Glutamatergic neuron (in vitro differentiated cells): ENCODE measurements around the gene ARV1. TPM values are rescaled to one million over a fixed set of nuclear protein-coding genes. Genes with fewer than 3 reads are reported as not detected.

Source experiments
- DNase-seq: peaks from one replicate; pipeline ENCODE4 v3.0.0; 2022
- H3K27ac Mint-ChIP-seq: one replicate; pipeline ENCODE4 v1.8.0; 2020; ENCODE audit warnings: mild to moderate bottlenecking, mixed read lengths, inconsistent platforms; ENCODE audit not compliant: unreplicated experiment
- H3K27me3 Mint-ChIP-seq: one replicate; pipeline ENCODE4 v1.8.0; 2020; ENCODE audit warnings: mild to moderate bottlenecking, moderate library complexity, mixed read lengths, inconsistent platforms; ENCODE audit not compliant: unreplicated experiment
- H3K36me3 Mint-ChIP-seq: one replicate; pipeline ENCODE4 v1.8.0; 2020; ENCODE audit warnings: mild to moderate bottlenecking, mixed read lengths, inconsistent platforms; ENCODE audit not compliant: unreplicated experiment
- H3K4me1 Mint-ChIP-seq: one replicate; pipeline ENCODE4 v1.8.0; 2020; ENCODE audit warnings: mild to moderate bottlenecking, low read depth, mixed read lengths, inconsistent platforms; ENCODE audit not compliant: unreplicated experiment
- H3K4me3 Mint-ChIP-seq: one replicate; pipeline ENCODE4 v1.8.0; 2020; ENCODE audit warnings: mild to moderate bottlenecking, mixed read lengths, inconsistent platforms; ENCODE audit not compliant: unreplicated experiment
- H3K9me3 Mint-ChIP-seq: one replicate; pipeline ENCODE4 v1.8.0; 2020; ENCODE audit warnings: mild to moderate bottlenecking, moderate library complexity, mixed read lengths, inconsistent platforms; ENCODE audit not compliant: unreplicated experiment
- CTCF ChIP-seq: fragments of 200-600 bp; sonication (generic); IDR thresholded peaks from one replicate; pipeline ENCODE4 v1.5.0; 2021; ENCODE audit not compliant: partially characterized antibody, unreplicated experiment
- total RNA-seq: library from RNA; stranded (reverse); fragmentation: NEBNext Ultra II Directional; extraction: Animal tissue kit (Norgen Biotek cat#: 25700); gene quantifications from one replicate; pipeline ENCODE4 v1.2.1, GENCODE V29; 2021; ENCODE audit not compliant: unreplicated experiment

The ARV1 gene
- total RNA-seq, 1 donor from 2014 or later = 18.3 TPM

GRCh38 chr1:230965535-230965934 is 13.4 kb upstream of the ARV1 start:
- Mint-ChIP-seq H3K27me3 (no peaks in the 10 kb centered on the region), H3K4me1 (no peaks in the 10 kb centered on the region), H3K36me3 (no peaks in the 10 kb centered on the region), H3K9me3 (no peaks in the 10 kb centered on the region), H3K4me3 (no peak overlapping the region), H3K27ac (no peak overlapping the region)
- DNase-seq = no peak
- TF ChIP-seq CTCF = no peak

GRCh38 chr1:230966358-230966873 is 12.5 kb upstream of the ARV1 start:
- Mint-ChIP-seq H3K36me3 (no peaks in the 10 kb centered on the region), H3K27ac (no peak overlapping the region), H3K27me3 (no peaks in the 10 kb centered on the region), H3K4me1 (no peaks in the 10 kb centered on the region), H3K9me3 (no peaks in the 10 kb centered on the region), H3K4me3 (no peak overlapping the region)
- no peak for TF ChIP-seq CTCF
- no peak for DNase-seq

- no peak overlapping the region for H3K4me3 Mint-ChIP-seq
- TF ChIP-seq CTCF = no peak
- H3K27me3 Mint-ChIP-seq = no peaks in the 10 kb centered on the region
- H3K9me3 Mint-ChIP-seq = peaks cover under 1% of the 10 kb centered on the region
- no peak overlapping the region for H3K27ac Mint-ChIP-seq
- no peaks in the 10 kb centered on the region for H3K36me3 Mint-ChIP-seq
- DNase-seq = no peak
- peaks cover 10% of the 10 kb centered on the region for H3K4me1 Mint-ChIP-seq
Observed at GRCh38 chr1:230970432-230970831, 8.5 kb upstream of the ARV1 start.

- DNase-seq = no peak
- H3K9me3 Mint-ChIP-seq = peaks cover 1% of the 10 kb centered on the region
- H3K4me1 Mint-ChIP-seq = peaks cover 18% of the 10 kb centered on the region
- H3K4me3 Mint-ChIP-seq = peak overlapping the region; percentile 40
- no peak for TF ChIP-seq CTCF
- H3K27me3 Mint-ChIP-seq = peaks cover 4% of the 10 kb centered on the region
- peak overlapping the region; percentile 6 for H3K27ac Mint-ChIP-seq
- no peaks in the 10 kb centered on the region for H3K36me3 Mint-ChIP-seq
Observed at GRCh38 chr1:230971771-230972170, 7.1 kb upstream of the ARV1 start.

GRCh38 chr1:230972855-230973271 is 6.0 kb upstream of the ARV1 start:
- no peak for TF ChIP-seq CTCF
- no peak overlapping the region for H3K27ac Mint-ChIP-seq
- no peaks in the 10 kb centered on the region for H3K36me3 Mint-ChIP-seq

More at GRCh38 chr1:230972855-230973271, 6.0 kb upstream of the ARV1 start:
- H3K4me3 Mint-ChIP-seq = no peak overlapping the region
- H3K9me3 Mint-ChIP-seq = peaks cover 6% of the 10 kb centered on the region
- peaks cover 18% of the 10 kb centered on the region for H3K4me1 Mint-ChIP-seq
- DNase-seq = no peak
- peaks cover 8% of the 10 kb centered on the region for H3K27me3 Mint-ChIP-seq
